Measurements from ENCODE around the gene OCA2. TPM values are rescaled to one million over a fixed set of nuclear protein-coding genes. Genes with fewer than 3 reads are reported as not detected.

Gene OCA2
- polyA plus RNA-seq, 3 donors, result not detected

DNA sequence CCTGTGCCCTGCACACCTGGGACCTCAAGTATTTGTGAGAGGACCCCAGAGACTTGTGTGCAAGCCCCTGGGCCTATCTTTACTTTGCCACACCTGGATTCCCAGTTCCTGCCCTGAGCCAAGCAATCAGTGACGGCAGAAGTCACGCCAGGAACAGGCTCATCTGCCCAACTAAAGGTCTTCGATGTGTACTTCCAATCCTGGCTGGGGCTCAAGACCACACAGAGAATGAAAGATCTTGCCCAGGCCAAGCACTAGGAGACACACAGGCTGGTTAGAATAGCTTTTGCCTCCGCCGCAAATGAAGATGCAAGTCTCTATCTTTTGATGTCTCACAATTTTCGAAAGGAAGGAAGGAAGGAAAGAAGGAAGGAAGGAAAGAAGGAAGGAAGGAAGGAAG lies 228.8 kb downstream of the OCA2 start:
- Mint-ChIP-seq H3K4me3 (no peak overlapping the region), H3K36me3 (no peaks in the 10 kb centered on the region), H3K27ac (no peak overlapping the region), H3K9me3 (peaks cover 0 to 21% (median 9%) of the 10 kb centered on the region in 7 donors), H3K4me1 (no peaks in the 10 kb centered on the region), H3K27me3 (ENCODE audit: low read depth in 3 of 3) (peaks cover 0 to 4% (median 0%) of the 10 kb centered on the region in 3 donors)
- TF ChIP-seq CTCF (IDR thresholded peaks at IDR 0.05), result no peak
- Histone ChIP-seq H2AFZ (ENCODE audit: insufficient read depth, low read depth, low read length, poor library complexity, severe bottlenecking) (no peak overlapping the region), H3K27me3 (ENCODE audit: control insufficient read depth in 2 of 2, insufficient read depth in 2 of 2, low read length in 2 of 2) (no peaks in the 10 kb centered on the region), H3K36me3 (replicated peaks in 1 of 2; ENCODE audit: control insufficient read depth in 1 of 2, insufficient read depth in 2 of 2, low read length in 2 of 2) (no peaks in the 10 kb centered on the region), H3K9ac (ENCODE audit: insufficient read depth, low read length, poor library complexity, severe bottlenecking) (no peak overlapping the region), H3K79me2 (ENCODE audit: insufficient read depth, low read length) (no peaks in the 10 kb centered on the region), H3K9me3 (replicated peaks in 1 of 2; ENCODE audit: control insufficient read depth in 1 of 2, insufficient read depth in 1 of 2, low read length in 2 of 2) (peaks cover 1 to 7% of the 10 kb centered on the region in 2 donors), H3K4me3 (replicated peaks in 1 of 3; ENCODE audit: low read depth in 2 of 3, low read length in 3 of 3) (no peak overlapping the region), H3K27ac (ENCODE audit: low read depth in 1 of 2, low read length in 2 of 2) (no peak overlapping the region), H4K20me1 (ENCODE audit: insufficient read depth, low read length) (no peaks in the 10 kb centered on the region), H3K4me1 (ENCODE audit: control insufficient read depth in 1 of 2, insufficient read depth in 2 of 2, low read length in 2 of 2) (no peaks in the 10 kb centered on the region), H3K4me2 (replicated peaks; ENCODE audit: extremely low read depth, low read length, poor library complexity, severe bottlenecking) (no peak overlapping the region)
- intact Hi-C loops (cut with micrococcal nuclease), result no loop called here
- DNase-seq, result no peak
- 88% methylated on average over 6 of the region's 6 CpGs for WGBS (ENCODE audit: insufficient coverage)

DNA sequence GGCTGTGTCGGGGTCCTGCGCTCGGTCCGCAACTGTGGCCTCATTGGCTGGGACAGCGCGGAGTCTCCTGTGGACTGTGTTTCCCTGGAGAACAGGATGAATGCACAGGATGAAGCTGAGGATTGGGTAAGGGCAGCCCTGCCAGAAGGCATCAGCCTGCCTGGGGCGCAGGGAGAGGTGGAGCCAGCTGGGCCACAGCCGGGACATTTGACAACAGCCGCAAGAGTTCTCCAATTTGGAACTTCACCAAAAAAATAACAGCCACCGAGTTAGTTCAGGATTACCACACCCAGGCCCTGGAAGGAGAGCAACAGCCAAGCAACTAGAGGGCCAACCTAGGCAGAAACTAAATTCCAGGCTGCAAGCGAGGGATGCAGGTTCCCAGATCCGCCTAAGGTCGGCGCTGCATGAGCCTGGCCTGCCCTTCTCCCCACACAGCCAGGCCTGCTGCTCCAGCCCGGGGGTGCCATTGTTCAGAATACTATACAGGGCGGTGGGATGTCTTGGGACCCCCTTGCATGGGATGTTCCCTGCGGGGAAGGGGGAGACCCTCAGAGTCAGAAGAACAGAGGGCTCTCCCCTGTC lies 229.3 kb downstream of the OCA2 start:
- no peak overlapping the region for H3K27ac ChIP-seq (ENCODE audit: low read depth in 1 of 2, low read length in 2 of 2)
- H3K79me2 ChIP-seq (ENCODE audit: insufficient read depth, low read length), result no peaks in the 10 kb centered on the region
- H2AFZ ChIP-seq (ENCODE audit: insufficient read depth, low read depth, low read length, poor library complexity, severe bottlenecking), result no peak overlapping the region
- TF ChIP-seq CTCF (IDR thresholded peaks at IDR 0.05), result no peak
- H3K9ac ChIP-seq (ENCODE audit: insufficient read depth, low read length, poor library complexity, severe bottlenecking), result no peak overlapping the region
- H3K36me3 ChIP-seq (replicated peaks in 1 of 2; ENCODE audit: control insufficient read depth in 1 of 2, insufficient read depth in 2 of 2, low read length in 2 of 2), result no peaks in the 10 kb centered on the region
- H3K27me3 Mint-ChIP-seq (ENCODE audit: low read depth in 3 of 3), result peaks cover 0 to 4% (median 0%) of the 10 kb centered on the region in 3 donors
- no peak overlapping the region for H3K27ac Mint-ChIP-seq
- H3K4me2 ChIP-seq (replicated peaks; ENCODE audit: extremely low read depth, low read length, poor library complexity, severe bottlenecking), result no peak overlapping the region
- intact Hi-C loops (cut with micrococcal nuclease), result no loop called here
- H3K36me3 Mint-ChIP-seq, result no peaks in the 10 kb centered on the region
- H3K9me3 ChIP-seq (replicated peaks in 1 of 2; ENCODE audit: control insufficient read depth in 1 of 2, insufficient read depth in 1 of 2, low read length in 2 of 2), result peaks cover 4 to 13% of the 10 kb centered on the region in 2 donors
- H3K9me3 Mint-ChIP-seq, result peaks cover 0 to 26% (median 13%) of the 10 kb centered on the region in 7 donors
- H4K20me1 ChIP-seq (ENCODE audit: insufficient read depth, low read length), result no peaks in the 10 kb centered on the region
- no peaks in the 10 kb centered on the region for H3K4me1 Mint-ChIP-seq
- DNase-seq, result no peak
- H3K4me3 Mint-ChIP-seq, result no peak overlapping the region
- H3K27me3 ChIP-seq (ENCODE audit: control insufficient read depth in 2 of 2, insufficient read depth in 2 of 2, low read length in 2 of 2), result no peaks in the 10 kb centered on the region
- H3K4me3 ChIP-seq (replicated peaks in 1 of 3; ENCODE audit: low read depth in 2 of 3, low read length in 3 of 3), result no peak overlapping the region
- 98% methylated on average over 10 of the region's 17 CpGs for WGBS (ENCODE audit: insufficient coverage)
- no peaks in the 10 kb centered on the region for H3K4me1 ChIP-seq (ENCODE audit: control insufficient read depth in 1 of 2, insufficient read depth in 2 of 2, low read length in 2 of 2)
